MM.1S (cell line): ENCODE data around the gene PRPF19.

Experiments used
- CTCF ChIP-seq: fragments of 300-600 bp; sonication (generic); IDR thresholded peaks from 2 replicates; pipeline ENCODE4 v1.5.1; 2016; ENCODE audit warnings: antibody characterized with exemption, low read length, mixed read lengths
- EZH2phosphoT487 ChIP-seq: fragments of 300-600 bp; sonication (generic); IDR thresholded peaks from 2 replicates; pipeline ENCODE4 v1.6.1; 2018; ENCODE audit warnings: antibody characterized with exemption, low read length

- TF ChIP-seq EZH2phosphoT487: no peak
- no peak for TF ChIP-seq CTCF
Observed at GRCh38 chr11:60902625-60903024, 3.8 kb downstream of the PRPF19 start.
